DOHH2 (cell line): Measurements from ENCODE around the gene EPHB3.

ENCODE experiments used
- CTCF ChIP-seq: fragments of 200-600 bp; sonication (generic); IDR thresholded peaks from one replicate; pipeline ENCODE4 v1.5.1; 2014; ENCODE audit warnings: antibody characterized with exemption, mild to moderate bottlenecking, low read depth, low read length; ENCODE audit not compliant: poor library complexity, severe bottlenecking
- EZH2phosphoT487 ChIP-seq: fragments of 200-600 bp; sonication (generic); IDR thresholded peaks from 2 replicates; pipeline ENCODE4 v1.6.1; 2017; ENCODE audit warnings: borderline replicate concordance, mild to moderate bottlenecking, antibody characterized with exemption, low read length, moderate library complexity, mixed read lengths

GRCh38 chr3:184584464-184584891, 22.9 kb downstream of the EPHB3 start:
- no peak for TF ChIP-seq CTCF
- TF ChIP-seq EZH2phosphoT487 = no peak
